Stimulated activated CD4-positive, alpha-beta T cell treated with anti-CD3 and anti-CD28 coated beads, TNF-alpha, amount 100 ng/mL, for 24 hours (primary cell): Measurements from ENCODE around the gene BEND2.

ENCODE experiments used
- DNase-seq, 3 experiments: peaks; one replicate each; pipeline ENCODE4 v3.0.0-alpha.2; 2020; ENCODE audit warnings: low read depth in 3 of 3

BEND2 gene

GRCh38 chrX:18136816-18137215 is 83.9 kb downstream of the BEND2 start:
- DNase-seq: no peak

- DNase-seq: no peak
Measured at GRCh38 chrX:18133605-18134004, 87.1 kb downstream of the BEND2 start.

DNA sequence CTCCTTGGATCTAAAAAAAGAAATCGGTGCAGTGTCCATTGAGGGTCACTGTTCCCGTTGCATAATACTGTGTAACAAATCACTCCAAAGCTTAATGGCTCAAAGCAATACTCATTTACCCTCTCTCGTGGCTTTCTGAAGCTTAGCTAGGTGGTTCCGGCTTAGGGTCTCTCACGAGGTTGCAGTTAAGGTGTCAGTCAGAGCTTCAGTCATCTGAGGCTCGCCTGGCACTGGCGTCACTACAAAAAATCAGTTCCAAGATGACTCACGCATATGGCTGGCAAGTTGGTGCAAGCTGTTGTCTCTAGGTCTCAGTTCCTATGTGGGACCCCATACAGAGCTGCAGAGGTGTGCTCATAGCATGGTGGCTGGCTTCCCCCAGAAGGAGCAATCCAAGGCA is 91.0 kb downstream of the BEND2 start:
- no peak for DNase-seq

GRCh38 chrX:18126971-18127370 is 93.7 kb downstream of the BEND2 start:
- no peak for DNase-seq

- DNase-seq: no peak
Measured at GRCh38 chrX:18119856-18120255, 100.8 kb downstream of the BEND2 start.
